Liver (tissue), 9 donors: ENCODE results near the gene CEACAM6. TPM values are rescaled to one million over a fixed set of nuclear protein-coding genes. Genes with fewer than 3 reads are reported as not detected.

Experiments used
- DNase-seq: peaks from one replicate; pipeline ENCODE4 v3.0.0-alpha.2; 2017; ENCODE audit warnings: low spot score
- H3K27ac ChIP-seq, 2 donors: one replicate each; pipeline ENCODE4 v1.7.0; 2013; ENCODE audit warnings: inconsistent platforms in 2 of 2, low read length in 2 of 2, control low read depth in 1 of 2, low read depth in 1 of 2, mild to moderate bottlenecking in 1 of 2
- H3K27me3 ChIP-seq, 4 donors: one replicate each; pipeline versions ENCODE4 v1.6.1 to v1.7.0; 2013; ENCODE audit warnings: low read length in 3 of 4, inconsistent platforms in 1 of 4, mild to moderate bottlenecking in 1 of 4, moderate library complexity in 1 of 4; ENCODE audit not compliant: control insufficient read depth in 4 of 4, insufficient read depth in 4 of 4
- H3K36me3 ChIP-seq, 4 donors: one replicate each; pipeline versions ENCODE4 v1.6.1 to v1.7.0; 2013; ENCODE audit warnings: low read length in 3 of 4, mild to moderate bottlenecking in 3 of 4, low read depth in 1 of 4, moderate library complexity in 1 of 4; ENCODE audit not compliant: control insufficient read depth in 4 of 4, insufficient read depth in 3 of 4
- H3K4me1 ChIP-seq, 4 donors: one replicate each; pipeline versions ENCODE4 v1.6.1 to v1.7.0; 2013; ENCODE audit warnings: low read length in 3 of 4, mild to moderate bottlenecking in 3 of 4, moderate library complexity in 1 of 4; ENCODE audit not compliant: control insufficient read depth in 4 of 4, insufficient read depth in 4 of 4
- H3K4me3 ChIP-seq, 3 donors: one replicate each; pipeline versions ENCODE4 v1.6.1 to v1.7.0; 2013; ENCODE audit warnings: low read length in 3 of 3, control low read depth in 1 of 3, low read depth in 1 of 3, mild to moderate bottlenecking in 1 of 3
- H3K9ac ChIP-seq, 2 donors: one replicate each; pipeline ENCODE4 v1.7.0; 2013; ENCODE audit warnings: low read length in 2 of 2, mild to moderate bottlenecking in 2 of 2, moderate library complexity in 2 of 2, control low read depth in 1 of 2, low read depth in 1 of 2
- H3K9me3 ChIP-seq, 4 donors: one replicate each; pipeline versions ENCODE4 v1.6.1 to v1.7.0; 2013; ENCODE audit warnings: low read length in 3 of 4; ENCODE audit not compliant: control insufficient read depth in 4 of 4
- ATF3 ChIP-seq: IDR thresholded peaks from 2 replicates; pipeline ENCODE4 v1.6.1; 2016; ENCODE audit warnings: antibody characterized with exemption
- CTCF ChIP-seq: fragments of 150-350 bp; IDR thresholded peaks from 2 replicates; pipeline ENCODE4 v1.5.1; 2017; ENCODE audit warnings: improper control_type of control experiment, low read depth, low read length; ENCODE audit not compliant: missing input control
- EGR1 ChIP-seq, 2 donors: IDR thresholded peaks; 2 replicates each; pipeline ENCODE4 v1.6.1; 2016 to 2018; ENCODE audit warnings: antibody characterized with exemption in 2 of 2, low read depth in 2 of 2
- FOXA1 ChIP-seq: IDR thresholded peaks from 2 replicates; pipeline ENCODE4 v1.6.1; 2016; ENCODE audit warnings: antibody characterized with exemption
- FOXA2 ChIP-seq: IDR thresholded peaks from 2 replicates; pipeline ENCODE4 v1.6.1; 2016; ENCODE audit warnings: antibody characterized with exemption
- GABPA ChIP-seq, 2 donors: IDR thresholded peaks in 1 of 2; conservative IDR thresholded peaks in 1 of 2; 2 replicates each; pipeline ENCODE4 v1.6.1; 2016; ENCODE audit warnings: antibody characterized with exemption in 2 of 2, mild to moderate bottlenecking in 1 of 2, moderate library complexity in 1 of 2
- HNF4A ChIP-seq, 2 donors: conservative IDR thresholded peaks; 2 replicates each; pipeline ENCODE4 v1.6.1; 2016; ENCODE audit warnings: antibody characterized with exemption in 2 of 2, mild to moderate bottlenecking in 2 of 2
- HNF4G ChIP-seq: IDR thresholded peaks from 2 replicates; pipeline ENCODE4 v1.6.1; 2016; ENCODE audit warnings: antibody characterized with exemption
- JUND ChIP-seq, 2 donors: IDR thresholded peaks; 2 replicates each; pipeline ENCODE4 v1.6.1; 2016; ENCODE audit warnings: antibody characterized with exemption in 2 of 2
- MAX ChIP-seq: IDR thresholded peaks from 2 replicates; pipeline ENCODE4 v1.6.1; 2016; ENCODE audit warnings: antibody characterized with exemption
- NR2F2 ChIP-seq: IDR thresholded peaks from 2 replicates; pipeline ENCODE4 v1.6.1; 2016; ENCODE audit warnings: antibody characterized with exemption
- RAD21 ChIP-seq, 2 donors: IDR thresholded peaks; 2 replicates each; pipeline ENCODE4 v1.6.1; 2016; ENCODE audit warnings: antibody characterized with exemption in 2 of 2, mild to moderate bottlenecking in 2 of 2
- REST ChIP-seq: IDR thresholded peaks from 2 replicates; pipeline ENCODE4 v1.6.1; 2016; ENCODE audit warnings: antibody characterized with exemption, mild to moderate bottlenecking
- RXRA ChIP-seq, 2 donors: IDR thresholded peaks; 2 replicates each; pipeline ENCODE4 v1.6.1; 2017 to 2018; ENCODE audit warnings: antibody characterized with exemption in 2 of 2, mild to moderate bottlenecking in 1 of 2
- SP1 ChIP-seq: IDR thresholded peaks from 2 replicates; pipeline ENCODE4 v1.6.1; 2018; ENCODE audit warnings: antibody characterized with exemption, mild to moderate bottlenecking
- TAF1 ChIP-seq: conservative IDR thresholded peaks from 2 replicates; pipeline ENCODE4 v1.6.1; 2016; ENCODE audit warnings: antibody characterized with exemption, mild to moderate bottlenecking
- YY1 ChIP-seq: IDR thresholded peaks from 2 replicates; pipeline ENCODE4 v1.6.1; 2016; ENCODE audit warnings: antibody characterized with exemption, mild to moderate bottlenecking
- ZBTB33 ChIP-seq: IDR thresholded peaks from 2 replicates; pipeline ENCODE4 v1.6.1; 2016; ENCODE audit warnings: antibody characterized with exemption
- WGBS: extraction: QIAGEN DNeasy Blood & Tissue Kit; methylation state at CpG from one replicate; pipeline ENCODE4 v1.1.7; 2013; 5-methylcytosine and 5-hydroxymethylcytosine counted together
- polyA plus RNA-seq, 2 donors: library from polyadenylated mRNA; stranded (reverse) in 1 of 2; unstranded in 1 of 2; fragments of 200-250 nt in 1 of 2; fragments of >200 nt in 1 of 2; fragmentation: Nextera tagmentation in 1 of 2; extraction: Ambion mirVana in 1 of 2; gene quantifications; one replicate each; pipeline versions ENCODE4 v1.2.1 to v1.2.3, GENCODE V29; 2013 to 2015
- total RNA-seq, 2 donors: library from RNA; depleted of rRNA; stranded (reverse); fragments of >200 nt; gene quantifications; one replicate each; pipeline ENCODE4 v1.2.3, GENCODE V29; 2014
- donor health status: healthy.
- donor health status: healthy.
- donor health status: healthy.
- donor health status: healthy.
- donor health status: healthy.

The CEACAM6 gene
- total and polyA plus RNA-seq, 4 donors = 0.08 to 2.4 (median 0.28) TPM; not detected in 1

GRCh38 chr19:41735071-41735600, 20.2 kb upstream of the CEACAM6 start:
- H3K27me3 ChIP-seq = peaks cover 0 to 10% (median 2%) of the 10 kb centered on the region in 4 donors
- H3K4me3 ChIP-seq = no peak overlapping the region
- no peak overlapping the region for H3K27ac ChIP-seq
- H3K36me3 ChIP-seq = no peaks in the 10 kb centered on the region
- no peaks in the 10 kb centered on the region for H3K9me3 ChIP-seq
- 59% methylated on average over 5 of the region's 5 CpGs for WGBS
- no peaks in the 10 kb centered on the region for H3K4me1 ChIP-seq
- no peak overlapping the region for H3K9ac ChIP-seq
- DNase-seq = no peak
- TF ChIP-seq YY1 = no peak
- no peak for TF ChIP-seq NR2F2
- TF ChIP-seq FOXA2 = no peak
- TF ChIP-seq EGR1 (IDR thresholded peaks at IDR 0.05; ENCODE audit: low read depth in 2 of 2) = no peak
- TF ChIP-seq CTCF = no peak
- no peak for TF ChIP-seq ZBTB33
- no peak for TF ChIP-seq SP1
- no peak for TF ChIP-seq GABPA (IDR thresholded peaks at IDR 0.05 in 1 of 2, conservative IDR thresholded peaks at IDR 0.05 in 1 of 2)
- no peak for TF ChIP-seq REST
- TF ChIP-seq HNF4A (conservative IDR thresholded peaks at IDR 0.05) = no peak
- TF ChIP-seq HNF4G = no peak
- TF ChIP-seq JUND (IDR thresholded peaks at IDR 0.05) = no peak
- no peak for TF ChIP-seq MAX
- TF ChIP-seq ATF3 = no peak
- TF ChIP-seq TAF1 = no peak
- TF ChIP-seq RXRA (IDR thresholded peaks at IDR 0.05) = no peak
- no peak for TF ChIP-seq RAD21 (IDR thresholded peaks at IDR 0.05)
- TF ChIP-seq FOXA1 = no peak
